GM12864 (cell line): ENCODE results near the gene ARHGAP25.
"Not testable (repeated sequence)": the region's sequence is repeated elsewhere in the genome, so short reads cannot be mapped to it uniquely, and the experiment has no call there.

Experiments used
- DNase-seq: peaks from one replicate; pipeline ENCODE4 v3.0.0-alpha.2; 2011; ENCODE audit warnings: low read depth
- H3K4me3 ChIP-seq: 2 replicates; pipeline ENCODE4 v1.5.1; 2011; ENCODE audit warnings: mild to moderate bottlenecking, low read depth, low read length, control low read depth
- TF ChIP-seq, protein P1 (sequence below): IDR thresholded peaks from 2 replicates; pipeline ENCODE4 v1.5.1; 2011; ENCODE audit warnings: low read depth, mild to moderate bottlenecking, moderate library complexity, low read length, control low read depth, inconsistent platforms; ENCODE audit errors: missing control alignments

ARHGAP25 gene

DNA sequence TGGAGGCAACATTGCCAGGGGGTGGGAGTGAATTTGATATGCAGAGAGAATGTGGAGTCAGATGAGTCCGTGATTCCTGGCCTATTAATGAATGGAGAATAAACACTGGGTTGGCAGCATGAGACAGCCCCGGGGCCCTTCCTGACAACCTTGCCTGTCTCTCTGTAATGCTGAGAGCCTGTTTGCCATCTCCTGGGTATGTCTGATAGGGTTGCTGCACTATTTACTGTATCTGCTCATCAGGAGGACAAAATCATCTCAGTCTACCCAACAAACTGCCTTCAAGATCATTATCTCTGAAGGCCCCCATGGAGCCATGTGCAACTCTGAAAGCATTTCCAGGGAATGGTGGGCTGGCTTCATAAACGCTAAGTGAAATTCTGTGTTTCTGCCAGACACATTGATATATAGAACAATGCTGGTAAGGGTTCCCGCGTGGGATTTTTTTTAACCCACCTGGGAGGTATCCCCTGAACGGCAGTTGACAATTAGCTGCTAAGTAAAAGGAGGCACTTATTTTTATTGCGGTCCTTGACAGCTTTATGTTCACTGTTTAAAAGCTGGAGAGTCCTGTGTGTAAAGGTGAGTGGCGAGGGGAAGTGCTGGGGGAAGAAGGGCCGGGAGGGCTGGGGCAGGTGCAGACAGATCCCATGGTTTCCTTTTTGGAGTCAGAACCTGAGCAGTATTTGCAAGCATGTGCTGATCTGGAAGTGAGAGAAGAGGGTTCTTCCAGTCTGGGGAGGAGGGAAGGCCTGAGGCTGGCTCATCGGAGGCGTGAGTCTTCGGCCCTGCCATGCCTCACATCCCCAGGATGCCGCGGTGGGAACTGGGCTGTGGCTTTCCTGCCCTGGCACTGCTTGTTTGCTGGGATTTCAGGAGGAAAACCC is 64.8 kb downstream of the ARHGAP25 start:
- TF ChIP-seq, protein P1, sequence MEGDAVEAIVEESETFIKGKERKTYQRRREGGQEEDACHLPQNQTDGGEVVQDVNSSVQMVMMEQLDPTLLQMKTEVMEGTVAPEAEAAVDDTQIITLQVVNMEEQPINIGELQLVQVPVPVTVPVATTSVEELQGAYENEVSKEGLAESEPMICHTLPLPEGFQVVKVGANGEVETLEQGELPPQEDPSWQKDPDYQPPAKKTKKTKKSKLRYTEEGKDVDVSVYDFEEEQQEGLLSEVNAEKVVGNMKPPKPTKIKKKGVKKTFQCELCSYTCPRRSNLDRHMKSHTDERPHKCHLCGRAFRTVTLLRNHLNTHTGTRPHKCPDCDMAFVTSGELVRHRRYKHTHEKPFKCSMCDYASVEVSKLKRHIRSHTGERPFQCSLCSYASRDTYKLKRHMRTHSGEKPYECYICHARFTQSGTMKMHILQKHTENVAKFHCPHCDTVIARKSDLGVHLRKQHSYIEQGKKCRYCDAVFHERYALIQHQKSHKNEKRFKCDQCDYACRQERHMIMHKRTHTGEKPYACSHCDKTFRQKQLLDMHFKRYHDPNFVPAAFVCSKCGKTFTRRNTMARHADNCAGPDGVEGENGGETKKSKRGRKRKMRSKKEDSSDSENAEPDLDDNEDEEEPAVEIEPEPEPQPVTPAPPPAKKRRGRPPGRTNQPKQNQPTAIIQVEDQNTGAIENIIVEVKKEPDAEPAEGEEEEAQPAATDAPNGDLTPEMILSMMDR, result no peak
- no peak for DNase-seq
- H3K4me3 ChIP-seq, result no peak overlapping the region

DNA sequence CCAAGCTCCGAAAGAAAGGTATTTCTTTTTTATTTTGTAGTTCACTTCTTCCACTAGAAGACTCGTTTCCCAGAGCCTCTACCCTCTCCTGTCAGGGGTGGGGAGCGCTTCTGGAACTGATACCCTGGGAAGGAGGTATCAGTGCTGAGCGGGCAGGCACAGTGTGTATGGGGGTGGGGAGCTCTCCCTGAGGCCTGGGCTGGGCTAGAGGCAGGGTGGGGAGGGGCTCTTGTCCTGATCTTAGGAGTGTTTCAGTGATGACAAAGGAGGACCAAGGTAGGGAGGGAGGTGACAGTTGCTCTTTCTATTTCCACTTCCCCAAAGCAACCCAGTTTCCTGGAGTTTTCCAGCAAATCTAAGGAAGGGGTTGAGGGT is 65.4 kb downstream of the ARHGAP25 start:
- TF ChIP-seq, protein P1, result no peak
- no peak for DNase-seq
- no peak overlapping the region for H3K4me3 ChIP-seq

DNA sequence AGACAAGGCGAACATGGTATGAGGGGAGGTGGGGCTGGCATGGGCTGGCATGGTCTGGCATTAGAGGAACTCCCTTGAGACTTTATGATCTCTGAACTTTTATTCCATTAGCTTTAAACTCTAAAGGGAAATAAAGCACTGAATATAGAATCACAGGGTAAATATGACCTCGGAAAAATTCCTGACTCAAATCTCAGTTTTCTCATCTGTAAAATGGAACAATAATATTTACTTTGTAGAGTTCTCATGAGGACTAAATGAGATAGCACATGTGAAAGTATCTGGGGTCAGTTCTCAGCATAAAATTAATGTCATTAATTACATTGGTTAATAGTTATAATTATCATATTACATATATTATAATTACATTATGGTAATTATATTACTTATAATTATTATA is 65.9 kb downstream of the ARHGAP25 start:
- TF ChIP-seq, protein P1, result no peak
- no peak for DNase-seq
- H3K4me3 ChIP-seq, result no peak overlapping the region

DNA sequence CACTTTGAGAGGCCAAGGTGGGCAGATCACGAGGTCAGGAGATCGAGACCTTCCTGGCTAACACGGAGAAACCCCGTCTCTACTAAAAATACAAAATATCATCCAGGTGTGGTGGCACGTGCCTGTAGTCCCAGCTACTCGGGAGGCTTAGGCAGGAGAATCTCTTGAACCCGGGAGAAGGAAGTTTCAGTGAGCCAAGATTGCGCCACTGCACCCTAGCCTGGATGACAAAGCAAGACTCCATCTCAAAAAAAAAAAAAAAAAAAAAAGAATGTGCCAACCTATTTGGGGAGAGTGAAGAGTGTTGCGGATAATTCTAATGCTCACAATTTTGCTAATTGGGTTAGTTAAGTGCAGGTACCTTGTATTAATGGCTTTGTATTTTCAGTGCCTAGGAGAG is 67.5 kb downstream of the ARHGAP25 start:
- not testable (repeated sequence) for DNase-seq

DNA sequence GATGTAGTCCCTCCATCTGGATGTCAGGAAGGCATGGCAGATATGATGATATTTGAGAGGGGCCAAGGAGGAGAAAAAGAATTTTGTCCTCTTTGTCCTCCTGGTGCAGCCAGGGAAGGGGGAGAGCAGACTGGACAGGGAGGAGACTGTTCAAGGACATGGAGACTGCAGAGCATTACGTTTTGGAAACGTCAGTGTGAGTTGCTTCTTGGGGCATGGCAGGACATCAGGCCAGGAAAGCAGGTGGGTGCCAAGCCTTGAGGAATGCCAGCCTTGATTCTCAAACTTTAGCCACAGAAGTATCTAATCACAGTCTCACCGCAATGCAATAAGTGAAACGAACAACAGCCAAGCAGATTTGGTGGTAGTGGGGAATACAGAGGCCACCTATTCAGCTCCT is 70.4 kb downstream of the ARHGAP25 start:
- no peak overlapping the region for H3K4me3 ChIP-seq
- TF ChIP-seq, protein P1, result no peak

More for the DNA sequence above, 67.5 kb downstream of the ARHGAP25 start:
- H3K4me3 ChIP-seq, result not testable (repeated sequence)

DNA sequence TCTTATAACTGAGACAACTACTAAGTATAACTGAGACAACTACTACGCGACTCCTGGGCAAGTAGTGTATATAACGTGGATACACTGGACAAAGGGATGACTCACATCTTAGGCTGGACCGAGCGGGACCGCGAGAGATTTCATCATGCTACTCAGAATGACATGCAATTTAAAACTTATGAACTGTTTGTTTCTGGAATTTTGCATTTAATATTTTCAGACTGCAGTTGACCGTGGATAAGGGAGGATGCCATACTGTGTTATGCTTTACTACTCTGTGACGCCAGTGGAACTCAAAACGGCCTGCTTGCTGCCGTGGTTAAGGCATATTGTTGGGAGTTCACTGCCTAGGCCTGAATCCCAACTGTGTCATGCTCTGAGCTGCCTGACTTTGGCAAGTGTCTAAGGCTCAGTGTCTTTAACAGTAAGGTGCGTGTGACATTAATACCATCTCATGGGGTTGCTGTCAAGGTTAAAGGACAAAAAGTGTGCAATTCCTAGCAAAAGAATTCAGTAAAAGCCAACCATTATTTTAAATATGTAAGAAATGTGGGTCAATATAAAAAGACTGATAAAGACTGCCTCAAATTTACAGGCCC is 72.0 kb downstream of the ARHGAP25 start:
- no peak overlapping the region for H3K4me3 ChIP-seq
- DNase-seq, result no peak
- TF ChIP-seq, protein P1, result no peak

More for the DNA sequence above, 70.4 kb downstream of the ARHGAP25 start:
- no peak for DNase-seq

GRCh38 chr2:68807821-68808266 is 73.2 kb downstream of the ARHGAP25 start:
- no peak for DNase-seq
- no peak overlapping the region for H3K4me3 ChIP-seq
- TF ChIP-seq, protein P1, result no peak
